22Rv1 (cell line): Measurements from ENCODE around the gene GMPR2.

Experiments
- H3K27ac ChIP-seq: fragments of 450-650 bp; 2 replicates; pipeline ENCODE4 v1.5.1; 2017
- ZFX ChIP-seq: fragments of 450-650 bp; IDR thresholded peaks from 2 replicates; pipeline ENCODE4 v1.6.1; 2017; ENCODE audit warnings: antibody characterized with exemption, borderline replicate concordance
- TF ChIP-seq, protein P1 (sequence below): fragments of 450-650 bp; IDR thresholded peaks from 2 replicates; pipeline ENCODE4 v1.5.1; 2017; ENCODE audit warnings: mild to moderate bottlenecking

GMPR2 gene

DNA sequence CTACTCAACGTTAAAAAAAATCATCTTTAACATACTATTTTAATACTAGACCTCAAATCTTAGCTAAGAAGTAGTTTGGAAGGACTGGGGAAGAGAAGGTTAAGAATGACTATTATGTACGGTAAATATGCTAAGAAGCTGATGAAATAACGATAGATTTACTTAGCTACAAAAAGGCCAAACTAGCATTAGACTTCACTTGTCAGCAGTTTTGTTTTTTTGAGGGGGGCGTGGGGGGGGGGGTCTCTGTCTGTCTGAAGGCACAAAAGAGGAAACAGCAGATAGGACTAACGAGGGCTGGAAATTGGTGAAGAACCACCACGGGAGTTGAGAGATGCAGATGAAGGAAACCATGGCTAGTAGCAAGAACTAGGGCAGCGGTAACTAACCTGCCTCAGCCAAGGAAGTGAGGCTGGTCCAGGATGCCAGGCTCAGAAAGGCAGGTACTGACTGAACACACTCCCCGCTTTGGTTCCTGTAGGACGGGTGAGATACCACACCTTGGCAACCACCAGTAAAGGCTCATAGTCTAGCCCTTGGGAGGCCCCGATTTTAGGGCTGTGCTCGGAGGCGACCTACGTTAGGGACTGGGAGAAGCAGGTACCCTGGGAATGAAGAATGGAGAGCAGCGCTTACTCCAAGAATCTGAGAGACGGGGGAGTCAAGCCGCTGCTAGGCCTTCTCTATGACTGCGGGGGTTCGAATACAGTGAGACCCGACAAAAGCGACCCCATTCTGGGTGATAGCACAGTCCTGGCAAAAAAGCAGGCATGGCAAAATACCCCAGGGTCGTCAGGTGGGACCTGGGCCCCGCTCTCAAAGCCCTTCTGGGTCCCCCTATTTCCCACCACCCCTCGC, 1.2 kb upstream of the GMPR2 start:
- no peak for TF ChIP-seq ZFX
- TF ChIP-seq, protein P1, sequence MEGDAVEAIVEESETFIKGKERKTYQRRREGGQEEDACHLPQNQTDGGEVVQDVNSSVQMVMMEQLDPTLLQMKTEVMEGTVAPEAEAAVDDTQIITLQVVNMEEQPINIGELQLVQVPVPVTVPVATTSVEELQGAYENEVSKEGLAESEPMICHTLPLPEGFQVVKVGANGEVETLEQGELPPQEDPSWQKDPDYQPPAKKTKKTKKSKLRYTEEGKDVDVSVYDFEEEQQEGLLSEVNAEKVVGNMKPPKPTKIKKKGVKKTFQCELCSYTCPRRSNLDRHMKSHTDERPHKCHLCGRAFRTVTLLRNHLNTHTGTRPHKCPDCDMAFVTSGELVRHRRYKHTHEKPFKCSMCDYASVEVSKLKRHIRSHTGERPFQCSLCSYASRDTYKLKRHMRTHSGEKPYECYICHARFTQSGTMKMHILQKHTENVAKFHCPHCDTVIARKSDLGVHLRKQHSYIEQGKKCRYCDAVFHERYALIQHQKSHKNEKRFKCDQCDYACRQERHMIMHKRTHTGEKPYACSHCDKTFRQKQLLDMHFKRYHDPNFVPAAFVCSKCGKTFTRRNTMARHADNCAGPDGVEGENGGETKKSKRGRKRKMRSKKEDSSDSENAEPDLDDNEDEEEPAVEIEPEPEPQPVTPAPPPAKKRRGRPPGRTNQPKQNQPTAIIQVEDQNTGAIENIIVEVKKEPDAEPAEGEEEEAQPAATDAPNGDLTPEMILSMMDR, result no peak
- H3K27ac ChIP-seq, result peak overlapping the region; percentile 94

DNA sequence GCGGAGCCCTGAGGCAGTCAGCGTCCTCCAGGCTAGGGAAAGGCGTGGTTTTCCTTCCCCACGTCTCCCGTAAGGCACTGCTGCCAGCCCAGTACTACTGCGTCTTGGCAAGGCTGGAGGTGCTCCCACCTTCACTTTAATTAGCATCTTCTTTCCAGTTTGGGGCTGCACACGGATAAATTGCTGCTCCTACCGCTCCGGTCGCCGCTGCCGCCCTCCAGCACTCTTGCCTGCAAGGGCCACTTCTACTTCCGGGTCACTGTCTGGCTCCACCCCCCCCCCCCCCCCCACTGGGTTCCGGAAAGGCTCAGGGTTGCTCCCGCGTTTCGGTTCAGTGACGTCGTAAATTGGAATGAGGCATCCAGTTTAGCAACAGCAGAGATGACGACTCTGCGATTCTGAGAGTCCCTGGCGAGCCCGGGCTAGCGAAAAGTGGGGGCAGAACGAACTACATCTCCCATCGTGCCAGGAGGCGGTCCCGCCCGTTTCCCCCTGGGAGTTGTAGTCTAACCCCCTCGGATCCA, 546 bp upstream of the GMPR2 start, which contains the start of gene NEDD8:
NEDD8 (minus strand) TSS at position 247 of the 524 bp plus-strand sequence; CDS start at position 147, 100 bp downstream.
- peak within 1 kb of the TSS; percentile 94 for H3K27ac ChIP-seq
- TF ChIP-seq, protein P1, result no peak
- no peak for TF ChIP-seq ZFX

DNA sequence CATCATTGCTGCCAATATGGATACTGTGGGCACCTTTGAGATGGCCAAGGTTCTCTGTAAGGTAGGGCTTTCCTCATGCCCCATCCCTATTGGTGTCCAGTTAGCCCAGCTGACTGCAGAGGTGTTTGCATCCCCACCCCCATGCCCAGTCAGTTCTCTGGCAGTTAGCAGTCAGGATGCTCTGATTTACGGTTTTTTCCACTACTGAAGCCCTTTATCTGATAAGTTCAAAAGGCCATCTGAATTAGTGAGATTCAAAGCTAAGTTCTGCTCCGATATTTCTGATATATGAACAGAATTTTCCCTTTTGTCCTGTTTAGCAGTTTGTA, 773 bp downstream of the GMPR2 start:
- TF ChIP-seq ZFX, result no peak
- TF ChIP-seq, protein P1, result no peak
- peak overlapping the region; percentile 94 for H3K27ac ChIP-seq

DNA sequence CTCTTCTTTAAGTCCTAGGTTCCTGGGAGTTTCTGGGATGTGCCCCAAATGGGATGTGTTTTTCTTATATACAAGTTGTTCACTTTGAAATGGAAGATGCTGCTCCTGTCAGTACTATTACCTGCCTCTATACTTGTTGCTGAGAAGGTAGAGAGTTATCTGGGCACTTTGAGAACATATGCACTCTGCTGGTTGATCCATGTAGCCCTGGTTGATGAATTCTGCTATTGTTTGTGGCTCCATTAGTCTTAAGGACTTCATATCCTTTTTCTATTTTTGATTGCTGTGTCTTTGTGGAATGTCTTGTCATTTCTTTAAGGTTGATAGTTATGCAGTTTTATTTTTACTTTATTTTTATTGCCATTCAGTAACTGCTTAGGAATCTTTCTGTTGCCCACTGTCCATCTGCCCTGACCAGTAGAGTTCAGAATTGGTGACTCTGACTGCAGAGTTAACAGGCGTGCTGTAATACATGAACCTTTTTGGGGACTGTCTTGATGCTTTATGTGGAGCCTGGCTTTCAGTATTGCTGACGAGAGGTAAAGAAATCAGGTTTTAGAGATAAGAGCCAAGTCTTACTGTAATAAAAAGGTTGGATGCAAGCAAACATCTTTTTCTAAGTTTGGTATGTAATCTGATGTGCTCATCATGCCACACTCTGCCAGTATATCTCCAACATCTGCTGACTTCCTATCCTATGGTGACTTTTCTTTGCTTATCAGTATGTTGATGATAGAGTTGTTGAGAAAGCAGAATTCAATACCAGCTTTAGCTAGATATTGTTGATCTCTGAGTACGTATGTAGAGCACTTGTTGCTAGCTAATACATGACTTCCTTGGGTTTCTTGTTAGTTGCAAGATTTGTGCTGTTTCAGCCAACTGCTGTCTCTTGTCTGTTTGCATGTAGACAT, 1.6 kb downstream of the GMPR2 start:
- H3K27ac ChIP-seq, result no peak overlapping the region
- TF ChIP-seq, protein P1, result no peak
- TF ChIP-seq ZFX, result no peak

- no peak overlapping the region for H3K27ac ChIP-seq
- TF ChIP-seq, protein P1, result no peak
- TF ChIP-seq ZFX, result no peak
These were observed 3.3 kb downstream of the GMPR2 start for GRCh38 chr14:24235804-24236688.

DNA sequence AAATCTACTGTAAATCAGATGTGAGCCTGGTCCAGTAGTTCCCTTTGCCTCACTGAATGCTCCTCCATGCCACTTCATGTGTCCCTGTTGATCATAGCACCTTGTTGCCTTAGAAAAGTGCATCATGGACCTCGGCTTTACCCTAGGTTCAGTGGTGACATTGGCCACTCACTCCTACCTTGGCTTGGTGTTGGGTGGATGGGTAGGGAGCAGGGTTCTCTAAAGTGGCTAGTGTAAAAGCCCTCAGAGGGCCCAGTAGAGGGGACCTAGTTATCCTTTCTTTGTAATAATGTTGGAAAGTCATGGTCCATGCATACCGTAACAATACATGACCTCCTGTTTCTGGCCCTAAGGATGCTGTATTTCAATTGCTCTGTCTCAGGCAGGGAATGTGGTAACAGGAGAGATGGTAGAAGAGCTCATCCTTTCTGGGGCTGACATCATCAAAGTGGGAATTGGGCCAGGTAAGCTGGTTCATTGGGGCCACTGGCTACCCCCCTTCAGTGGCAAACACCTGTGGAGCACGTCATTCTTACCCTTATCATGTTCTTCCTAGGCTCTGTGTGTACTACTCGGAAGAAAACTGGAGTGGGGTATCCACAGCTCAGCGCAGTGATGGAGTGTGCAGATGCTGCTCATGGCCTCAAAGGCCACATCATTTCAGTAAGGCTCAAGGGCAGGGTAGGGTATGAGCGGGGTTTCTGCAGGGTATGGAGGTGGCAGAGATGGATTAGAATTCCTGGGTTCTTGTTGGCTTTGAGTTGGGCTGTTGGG, 4.1 kb downstream of the GMPR2 start:
- H3K27ac ChIP-seq, result no peak overlapping the region
- TF ChIP-seq ZFX, result no peak
- TF ChIP-seq, protein P1, result no peak
